AG10803 (cell line): ENCODE measurements around the gene STEAP1B.
"Not testable (repeated sequence)": the region's sequence is repeated elsewhere in the genome, so short reads cannot be mapped to it uniquely, and the experiment has no call there.

ENCODE experiments used
- DNase-seq: peaks from one replicate; pipeline ENCODE4 v3.0.0; 2010; ENCODE audit warnings: low read depth
- H3K4me3 ChIP-seq: 2 replicates; pipeline ENCODE4 v1.5.1; 2011; ENCODE audit warnings: mild to moderate bottlenecking, low read length, control low read depth
- CTCF ChIP-seq: conservative IDR thresholded peaks from 2 replicates; pipeline ENCODE4 v1.5.1; 2011; ENCODE audit warnings: mild to moderate bottlenecking, low read length, control low read depth, inconsistent platforms

STEAP1B gene

GRCh38 chr7:22442882-22443369 lies 57.1 kb downstream of the STEAP1B start:
- H3K4me3 ChIP-seq, result no peak overlapping the region
- no peak for DNase-seq
- no peak for TF ChIP-seq CTCF

- no peak overlapping the region for H3K4me3 ChIP-seq
- TF ChIP-seq CTCF, result no peak
- DNase-seq, result no peak
Measured at GRCh38 chr7:22442187-22442881, 57.7 kb downstream of the STEAP1B start.

- DNase-seq, result no peak
- no peak for TF ChIP-seq CTCF
Measured at GRCh38 chr7:22441157-22441556, 58.8 kb downstream of the STEAP1B start.

GRCh38 chr7:22438994-22439393 lies 61.0 kb downstream of the STEAP1B start:
- DNase-seq, result no peak
- TF ChIP-seq CTCF, result no peak
- H3K4me3 ChIP-seq, result no peak overlapping the region

More at GRCh38 chr7:22441157-22441556, 58.8 kb downstream of the STEAP1B start:
- H3K4me3 ChIP-seq, result no peak overlapping the region

- H3K4me3 ChIP-seq, DNase-seq: not testable (repeated sequence)
Measured at GRCh38 chr7:22436552-22436951, 63.4 kb downstream of the STEAP1B start.

- no peak for DNase-seq
- no peak overlapping the region for H3K4me3 ChIP-seq
- no peak for TF ChIP-seq CTCF
Measured at GRCh38 chr7:22435720-22436119, 64.3 kb downstream of the STEAP1B start.

GRCh38 chr7:22435105-22435504 lies 64.9 kb downstream of the STEAP1B start:
- DNase-seq, result no peak
- H3K4me3 ChIP-seq, result no peak overlapping the region
- TF ChIP-seq CTCF, result no peak
